OCI-LY7 (cell line): Measurements from ENCODE around the gene BMPR1B.

Experiments used
- EZH2phosphoT487 ChIP-seq: fragments of 200-600 bp; sonication (generic); IDR thresholded peaks from 2 replicates; pipeline ENCODE4 v1.6.1; 2018; ENCODE audit warnings: low read depth, borderline replicate concordance, mild to moderate bottlenecking, mixed run types, antibody characterized with exemption, low read length, moderate library complexity, mixed read lengths
- TF ChIP-seq, protein P1 (sequence below): fragments of 200-600 bp; sonication (generic); conservative IDR thresholded peaks from 2 replicates; pipeline ENCODE4 v1.5.1; 2014; ENCODE audit warnings: mild to moderate bottlenecking, antibody characterized with exemption, low read length, moderate library complexity, mixed read lengths

DNA sequence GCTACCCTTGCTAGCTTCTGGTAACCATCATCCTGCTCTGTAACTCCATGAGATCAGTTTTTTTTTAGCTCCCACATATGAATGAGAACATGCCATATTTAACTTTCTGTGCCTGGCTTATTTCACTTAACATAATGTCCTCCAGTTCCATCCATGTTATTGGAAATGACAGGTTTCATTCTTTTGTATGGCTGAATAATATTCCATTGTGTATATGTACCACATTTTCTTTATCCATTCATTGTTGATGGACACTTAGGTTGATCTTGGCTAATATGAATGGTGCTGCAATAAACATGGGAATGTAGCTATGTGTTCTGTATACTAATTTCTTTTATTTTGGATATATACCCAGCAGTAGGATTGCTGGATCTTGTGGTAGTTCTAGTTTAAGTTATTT lies 204.7 kb downstream of the BMPR1B start:
- TF ChIP-seq, protein P1, sequence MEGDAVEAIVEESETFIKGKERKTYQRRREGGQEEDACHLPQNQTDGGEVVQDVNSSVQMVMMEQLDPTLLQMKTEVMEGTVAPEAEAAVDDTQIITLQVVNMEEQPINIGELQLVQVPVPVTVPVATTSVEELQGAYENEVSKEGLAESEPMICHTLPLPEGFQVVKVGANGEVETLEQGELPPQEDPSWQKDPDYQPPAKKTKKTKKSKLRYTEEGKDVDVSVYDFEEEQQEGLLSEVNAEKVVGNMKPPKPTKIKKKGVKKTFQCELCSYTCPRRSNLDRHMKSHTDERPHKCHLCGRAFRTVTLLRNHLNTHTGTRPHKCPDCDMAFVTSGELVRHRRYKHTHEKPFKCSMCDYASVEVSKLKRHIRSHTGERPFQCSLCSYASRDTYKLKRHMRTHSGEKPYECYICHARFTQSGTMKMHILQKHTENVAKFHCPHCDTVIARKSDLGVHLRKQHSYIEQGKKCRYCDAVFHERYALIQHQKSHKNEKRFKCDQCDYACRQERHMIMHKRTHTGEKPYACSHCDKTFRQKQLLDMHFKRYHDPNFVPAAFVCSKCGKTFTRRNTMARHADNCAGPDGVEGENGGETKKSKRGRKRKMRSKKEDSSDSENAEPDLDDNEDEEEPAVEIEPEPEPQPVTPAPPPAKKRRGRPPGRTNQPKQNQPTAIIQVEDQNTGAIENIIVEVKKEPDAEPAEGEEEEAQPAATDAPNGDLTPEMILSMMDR, result no peak
- no peak for TF ChIP-seq EZH2phosphoT487
